K562 (cell line): Measurements from ENCODE around the gene LONRF3.

ENCODE experiments used
- CBX2 ChIP-seq: fragments of 200-600 bp; sonication (generic); IDR thresholded peaks from one replicate; pipeline ENCODE4 v1.6.1; 2012; ENCODE audit warnings: mild to moderate bottlenecking, low read length, inconsistent platforms; ENCODE audit not compliant: insufficient read depth, poor library complexity, severe bottlenecking
- CHD1 ChIP-seq: fragments of 200-600 bp; sonication (generic); IDR thresholded peaks from one replicate; pipeline ENCODE4 v1.6.1; 2012; ENCODE audit warnings: mild to moderate bottlenecking, moderate library complexity, low read length, inconsistent platforms
- NCOR1 ChIP-seq: fragments of 450-650 bp; IDR thresholded peaks from 2 replicates; pipeline ENCODE4 v1.6.1; 2016; ENCODE audit warnings: mild to moderate bottlenecking, moderate library complexity
- ZNF511 ChIP-seq: sonication (generic); formaldehyde crosslinking; IDR thresholded peaks from 2 replicates; pipeline ENCODE4 v1.8.0; 2022; ENCODE audit warnings: mild to moderate bottlenecking, missing genetic modification reagents
- TF ChIP-seq, protein P1 (sequence below): fragments of 450-650 bp; formaldehyde crosslinking; IDR thresholded peaks from 2 replicates; pipeline ENCODE4 v1.4.0; 2020; ENCODE audit warnings: mild to moderate bottlenecking, mixed read lengths
- TF ChIP-seq, protein P2 (sequence below), 3 experiments: IDR thresholded peaks in 2 of 3; conservative IDR thresholded peaks in 1 of 3; 2 replicates each; pipeline ENCODE4 v1.5.1; 2011 to 2012; ENCODE audit warnings: low read length in 3 of 3, mild to moderate bottlenecking in 3 of 3, control low read depth in 2 of 3, improper control_type of control experiment in 1 of 3, inconsistent platforms in 1 of 3, low read depth in 1 of 3, mixed read lengths in 1 of 3, moderate library complexity in 1 of 3; ENCODE audit not compliant: insufficient read depth in 2 of 3

GRCh38 chrX:118968031-118968430 is 6.4 kb upstream of the LONRF3 start:
- TF ChIP-seq CBX2 (no peak), NCOR1 (no peak), CHD1 (no peak), ZNF511 (CRISPR knock-in tag) (no peak)
- TF ChIP-seq, protein P1, sequence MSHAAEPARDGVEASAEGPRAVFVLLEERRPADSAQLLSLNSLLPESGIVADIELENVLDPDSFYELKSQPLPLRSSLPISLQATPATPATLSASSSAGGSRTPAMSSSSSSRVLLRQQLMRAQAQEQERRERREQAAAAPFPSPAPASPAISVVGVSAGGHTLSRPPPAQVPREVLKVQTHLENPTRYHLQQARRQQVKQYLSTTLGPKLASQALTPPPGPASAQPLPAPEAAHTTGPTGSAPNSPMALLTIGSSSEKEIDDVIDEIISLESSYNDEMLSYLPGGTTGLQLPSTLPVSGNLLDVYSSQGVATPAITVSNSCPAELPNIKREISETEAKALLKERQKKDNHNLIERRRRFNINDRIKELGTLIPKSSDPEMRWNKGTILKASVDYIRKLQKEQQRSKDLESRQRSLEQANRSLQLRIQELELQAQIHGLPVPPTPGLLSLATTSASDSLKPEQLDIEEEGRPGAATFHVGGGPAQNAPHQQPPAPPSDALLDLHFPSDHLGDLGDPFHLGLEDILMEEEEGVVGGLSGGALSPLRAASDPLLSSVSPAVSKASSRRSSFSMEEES (CRISPR knock-in tag): no peak
- TF ChIP-seq, protein P2, sequence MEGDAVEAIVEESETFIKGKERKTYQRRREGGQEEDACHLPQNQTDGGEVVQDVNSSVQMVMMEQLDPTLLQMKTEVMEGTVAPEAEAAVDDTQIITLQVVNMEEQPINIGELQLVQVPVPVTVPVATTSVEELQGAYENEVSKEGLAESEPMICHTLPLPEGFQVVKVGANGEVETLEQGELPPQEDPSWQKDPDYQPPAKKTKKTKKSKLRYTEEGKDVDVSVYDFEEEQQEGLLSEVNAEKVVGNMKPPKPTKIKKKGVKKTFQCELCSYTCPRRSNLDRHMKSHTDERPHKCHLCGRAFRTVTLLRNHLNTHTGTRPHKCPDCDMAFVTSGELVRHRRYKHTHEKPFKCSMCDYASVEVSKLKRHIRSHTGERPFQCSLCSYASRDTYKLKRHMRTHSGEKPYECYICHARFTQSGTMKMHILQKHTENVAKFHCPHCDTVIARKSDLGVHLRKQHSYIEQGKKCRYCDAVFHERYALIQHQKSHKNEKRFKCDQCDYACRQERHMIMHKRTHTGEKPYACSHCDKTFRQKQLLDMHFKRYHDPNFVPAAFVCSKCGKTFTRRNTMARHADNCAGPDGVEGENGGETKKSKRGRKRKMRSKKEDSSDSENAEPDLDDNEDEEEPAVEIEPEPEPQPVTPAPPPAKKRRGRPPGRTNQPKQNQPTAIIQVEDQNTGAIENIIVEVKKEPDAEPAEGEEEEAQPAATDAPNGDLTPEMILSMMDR (IDR thresholded peaks at IDR 0.05 in 2 of 3, conservative IDR thresholded peaks at IDR 0.05 in 1 of 3; ENCODE audit: insufficient read depth in 2 of 3, low read depth in 1 of 3, low read length in 3 of 3): no peak
